Chondrocyte (in vitro differentiated cells): ENCODE results near the gene SPIB. TPM values are rescaled to one million over a fixed set of nuclear protein-coding genes. Genes with fewer than 3 reads are reported as not detected.

Experiments
- DNase-seq: peaks from one replicate; pipeline ENCODE4 v3.0.0; 2021; ENCODE audit warnings: mixed read lengths, low spot score
- H3K27ac Mint-ChIP-seq: one replicate; pipeline ENCODE4 v1.8.0; 2021; ENCODE audit warnings: mild to moderate bottlenecking, moderate library complexity, mixed read lengths; ENCODE audit not compliant: unreplicated experiment
- H3K27me3 Mint-ChIP-seq: 2 replicates; pipeline ENCODE4 v1.8.0; 2021; ENCODE audit warnings: low read depth, mixed read lengths
- H3K36me3 Mint-ChIP-seq: 2 replicates; pipeline ENCODE4 v1.8.0; 2021; ENCODE audit warnings: low read depth, mixed read lengths
- H3K4me1 Mint-ChIP-seq: 2 replicates; pipeline ENCODE4 v1.8.0; 2021; ENCODE audit warnings: low read depth, mild to moderate bottlenecking, mixed read lengths
- H3K4me3 Mint-ChIP-seq: one replicate; pipeline ENCODE4 v1.8.0; 2021; ENCODE audit warnings: mild to moderate bottlenecking, moderate library complexity, mixed read lengths; ENCODE audit not compliant: unreplicated experiment
- H3K9me3 Mint-ChIP-seq: 2 replicates; pipeline ENCODE4 v1.8.0; 2021; ENCODE audit warnings: low read depth, mixed read lengths
- total RNA-seq: library from RNA; stranded (reverse); gene quantifications from 3 replicates; pipeline ENCODE4 v1.2.1, GENCODE V29; 2021
- TF ChIP-seq, protein P1 (sequence below): fragments of 200-600 bp; sonication (generic); IDR thresholded peaks from 2 replicates; pipeline ENCODE4 v1.5.0; 2021; ENCODE audit warnings: antibody characterized with exemption, mild to moderate bottlenecking, moderate library complexity

The SPIB gene
- total RNA-seq, 1 donor from 2014 or later, result not detected

DNA sequence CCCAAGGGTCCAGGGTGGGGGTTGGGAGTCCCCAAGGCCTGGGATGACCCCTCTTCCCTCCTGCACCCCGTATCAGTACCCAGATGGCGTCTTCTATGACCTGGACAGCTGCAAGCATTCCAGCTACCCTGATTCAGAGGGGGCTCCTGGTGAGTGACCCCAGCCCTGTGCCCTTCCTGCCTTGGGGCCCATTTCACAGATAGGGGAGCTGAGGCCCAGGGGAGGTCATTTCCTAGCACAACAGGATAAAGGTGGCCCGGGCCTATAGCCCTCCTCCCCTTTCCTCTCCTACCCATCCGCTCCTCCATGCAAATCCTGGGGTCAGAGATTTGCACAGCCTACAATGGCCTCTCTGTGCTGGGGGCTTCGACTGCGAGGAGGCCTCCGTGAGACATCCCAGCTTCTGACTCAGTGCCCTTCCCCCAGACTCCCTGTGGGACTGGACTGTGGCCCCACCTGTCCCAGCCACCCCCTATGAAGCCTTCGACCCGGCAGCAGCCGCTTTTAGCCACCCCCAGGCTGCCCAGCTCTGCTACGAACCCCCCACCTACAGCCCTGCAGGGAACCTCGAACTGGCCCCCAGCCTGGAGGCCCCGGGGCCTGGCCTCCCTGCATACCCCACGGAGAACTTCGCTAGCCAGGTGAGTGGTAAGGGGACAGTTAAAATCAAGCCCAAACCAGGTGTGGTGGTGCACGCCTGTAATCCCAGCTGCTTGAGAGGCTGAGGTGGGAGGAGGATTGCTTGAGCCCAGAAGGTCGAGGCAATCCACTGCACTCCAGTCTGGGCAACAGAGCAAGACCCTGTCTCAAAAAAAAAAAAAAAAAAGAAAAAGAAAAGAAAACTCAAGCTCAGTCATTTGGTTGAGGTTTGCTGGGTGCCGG, 3.9 kb downstream of the SPIB start:
- H3K4me1 Mint-ChIP-seq, result peaks cover 4% of the 10 kb centered on the region
- H3K4me3 Mint-ChIP-seq, result no peak overlapping the region
- peaks cover 16% of the 10 kb centered on the region for H3K27me3 Mint-ChIP-seq
- no peak overlapping the region for H3K27ac Mint-ChIP-seq
- no peaks in the 10 kb centered on the region for H3K36me3 Mint-ChIP-seq
- TF ChIP-seq, protein P1, sequence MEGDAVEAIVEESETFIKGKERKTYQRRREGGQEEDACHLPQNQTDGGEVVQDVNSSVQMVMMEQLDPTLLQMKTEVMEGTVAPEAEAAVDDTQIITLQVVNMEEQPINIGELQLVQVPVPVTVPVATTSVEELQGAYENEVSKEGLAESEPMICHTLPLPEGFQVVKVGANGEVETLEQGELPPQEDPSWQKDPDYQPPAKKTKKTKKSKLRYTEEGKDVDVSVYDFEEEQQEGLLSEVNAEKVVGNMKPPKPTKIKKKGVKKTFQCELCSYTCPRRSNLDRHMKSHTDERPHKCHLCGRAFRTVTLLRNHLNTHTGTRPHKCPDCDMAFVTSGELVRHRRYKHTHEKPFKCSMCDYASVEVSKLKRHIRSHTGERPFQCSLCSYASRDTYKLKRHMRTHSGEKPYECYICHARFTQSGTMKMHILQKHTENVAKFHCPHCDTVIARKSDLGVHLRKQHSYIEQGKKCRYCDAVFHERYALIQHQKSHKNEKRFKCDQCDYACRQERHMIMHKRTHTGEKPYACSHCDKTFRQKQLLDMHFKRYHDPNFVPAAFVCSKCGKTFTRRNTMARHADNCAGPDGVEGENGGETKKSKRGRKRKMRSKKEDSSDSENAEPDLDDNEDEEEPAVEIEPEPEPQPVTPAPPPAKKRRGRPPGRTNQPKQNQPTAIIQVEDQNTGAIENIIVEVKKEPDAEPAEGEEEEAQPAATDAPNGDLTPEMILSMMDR, result no peak
- DNase-seq, result no peak
- H3K9me3 Mint-ChIP-seq, result no peaks in the 10 kb centered on the region

DNA sequence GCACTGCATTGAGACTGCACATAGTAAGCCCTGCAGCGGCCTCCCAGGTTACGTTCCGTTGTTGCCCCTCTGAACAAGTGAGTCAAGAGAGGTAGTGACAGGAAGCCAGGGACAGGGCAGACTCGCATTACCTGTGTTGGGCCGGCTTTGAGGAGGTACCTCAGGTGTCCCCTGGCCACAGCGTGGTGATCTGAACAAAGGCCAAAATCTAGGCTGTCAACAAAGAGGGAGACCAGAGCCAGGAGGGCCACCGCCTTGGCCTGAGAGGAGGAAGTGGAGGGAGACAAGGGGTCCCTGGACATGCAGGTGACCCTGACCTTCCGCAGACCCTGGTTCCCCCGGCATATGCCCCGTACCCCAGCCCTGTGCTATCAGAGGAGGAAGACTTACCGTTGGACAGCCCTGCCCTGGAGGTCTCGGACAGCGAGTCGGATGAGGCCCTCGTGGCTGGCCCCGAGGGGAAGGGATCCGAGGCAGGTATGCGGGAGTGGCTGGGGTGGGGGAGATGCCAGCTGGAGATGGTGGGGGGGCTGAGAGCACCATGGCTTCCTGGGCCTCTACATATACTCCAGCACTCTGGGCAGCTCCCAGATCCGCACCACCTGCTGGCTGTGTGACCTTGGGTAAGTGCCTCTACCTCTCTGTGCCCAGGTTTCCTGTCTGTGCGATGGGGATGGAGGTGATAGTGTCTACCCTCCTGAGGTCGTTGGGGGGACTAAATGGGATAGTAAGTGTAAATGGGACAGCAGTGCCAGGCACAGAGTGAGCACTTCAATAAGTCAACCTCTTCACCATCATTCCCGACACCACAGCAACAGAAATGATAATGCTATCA, 4.8 kb downstream of the SPIB start:
- no peak for DNase-seq
- no peak overlapping the region for H3K4me3 Mint-ChIP-seq
- H3K27ac Mint-ChIP-seq, result no peak overlapping the region
- peaks cover 14% of the 10 kb centered on the region for H3K27me3 Mint-ChIP-seq
- TF ChIP-seq, protein P1, result no peak
- H3K9me3 Mint-ChIP-seq, result no peaks in the 10 kb centered on the region
- H3K36me3 Mint-ChIP-seq, result no peaks in the 10 kb centered on the region
- H3K4me1 Mint-ChIP-seq, result peaks cover 4% of the 10 kb centered on the region

DNA sequence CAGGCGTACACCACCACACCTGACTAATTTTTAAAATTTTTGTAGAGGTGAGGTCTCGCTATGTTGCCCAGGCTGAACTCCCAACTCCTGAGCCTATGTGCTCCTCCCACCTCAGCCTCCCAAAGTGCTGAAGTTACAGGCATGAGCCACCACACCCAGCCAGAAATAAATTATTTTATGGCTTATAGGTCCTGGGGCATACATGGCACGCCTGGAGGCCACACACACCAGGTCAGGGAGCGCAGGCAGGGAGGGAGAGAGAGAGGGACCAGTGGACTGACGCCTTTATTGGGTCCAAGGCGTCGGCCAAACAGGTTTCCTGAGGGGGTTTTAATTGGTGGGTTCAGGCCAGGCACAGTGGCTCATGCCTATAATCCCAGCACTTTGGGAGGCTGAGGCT, 6.8 kb downstream of the SPIB start:
- Mint-ChIP-seq H3K4me3 (no peak overlapping the region), H3K9me3 (no peaks in the 10 kb centered on the region), H3K36me3 (no peaks in the 10 kb centered on the region), H3K4me1 (no peaks in the 10 kb centered on the region), H3K27me3 (peaks cover 4% of the 10 kb centered on the region), H3K27ac (no peak overlapping the region)
- TF ChIP-seq, protein P1, result no peak
- DNase-seq, result no peak

DNA sequence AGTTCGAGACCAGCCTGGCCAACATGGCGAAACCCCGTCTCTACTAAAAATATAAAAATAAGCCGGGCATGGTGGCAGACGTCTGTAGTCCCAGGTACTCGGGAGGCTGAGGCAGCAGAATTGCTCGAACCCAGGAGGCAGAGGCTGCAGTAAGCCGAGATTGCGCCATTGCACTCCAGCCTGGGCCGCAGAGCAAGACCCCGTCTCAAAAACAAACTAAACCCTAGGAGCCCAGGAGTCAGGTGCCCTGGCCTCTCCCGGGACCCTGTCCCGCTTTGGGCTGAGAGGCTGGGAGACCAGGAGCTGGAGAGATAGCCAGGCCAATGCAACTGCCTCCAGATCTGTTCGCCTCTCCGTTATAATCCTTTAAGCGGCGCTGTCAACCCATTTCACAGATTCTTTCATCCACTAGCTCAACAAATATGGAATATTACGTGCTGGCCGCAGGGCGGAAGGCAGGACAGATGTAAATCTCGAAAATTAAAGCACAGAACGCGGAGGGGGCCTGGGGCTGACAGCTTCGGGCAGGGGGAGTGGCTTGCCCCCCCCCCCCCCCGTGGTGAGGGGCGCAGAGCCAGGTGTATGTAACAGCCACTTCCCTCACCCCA, 8.7 kb downstream of the SPIB start:
- peaks cover 9% of the 10 kb centered on the region for H3K27me3 Mint-ChIP-seq
- DNase-seq, result no peak
- peaks cover 13% of the 10 kb centered on the region for H3K4me1 Mint-ChIP-seq
- TF ChIP-seq, protein P1, result no peak
- H3K4me3 Mint-ChIP-seq, result no peak overlapping the region
- H3K27ac Mint-ChIP-seq, result no peak overlapping the region
- no peaks in the 10 kb centered on the region for H3K36me3 Mint-ChIP-seq
- H3K9me3 Mint-ChIP-seq, result no peaks in the 10 kb centered on the region

DNA sequence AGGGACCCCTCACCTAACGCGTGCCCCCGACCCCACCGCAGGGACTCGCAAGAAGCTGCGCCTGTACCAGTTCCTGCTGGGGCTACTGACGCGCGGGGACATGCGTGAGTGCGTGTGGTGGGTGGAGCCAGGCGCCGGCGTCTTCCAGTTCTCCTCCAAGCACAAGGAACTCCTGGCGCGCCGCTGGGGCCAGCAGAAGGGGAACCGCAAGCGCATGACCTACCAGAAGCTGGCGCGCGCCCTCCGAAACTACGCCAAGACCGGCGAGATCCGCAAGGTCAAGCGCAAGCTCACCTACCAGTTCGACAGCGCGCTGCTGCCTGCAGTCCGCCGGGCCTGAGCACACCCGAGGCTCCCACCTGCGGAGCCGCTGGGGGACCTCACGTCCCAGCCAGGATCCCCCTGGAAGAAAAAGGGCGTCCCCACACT, 9.3 kb downstream of the SPIB start:
- peak overlapping the region; percentile 45 for H3K4me3 Mint-ChIP-seq
- DNase-seq, result no peak
- no peak overlapping the region for H3K27ac Mint-ChIP-seq
- H3K27me3 Mint-ChIP-seq, result peaks cover 9% of the 10 kb centered on the region
- H3K9me3 Mint-ChIP-seq, result no peaks in the 10 kb centered on the region
- TF ChIP-seq, protein P1, result no peak
- H3K4me1 Mint-ChIP-seq, result peaks cover 14% of the 10 kb centered on the region
- H3K36me3 Mint-ChIP-seq, result no peaks in the 10 kb centered on the region
